GM12878 (cell line): ENCODE results near the gene GH2. TPM values are rescaled to one million over a fixed set of nuclear protein-coding genes. Genes with fewer than 3 reads are reported as not detected.

Experiments
- ATAC-seq: fragments of 200-7000 bp; cut with Tn5 transposase; 3 replicates; pipeline ENCODE4 v1.9.1; 2020; ENCODE audit warnings: mild to moderate bottlenecking, moderate library complexity
- BruUV-seq: library from RNA; stranded (reverse); fragments of 400-500 nt; replicated peaks from 2 replicates; lab custom pipeline; 2021; lab: Mats Ljungman, UMichigan
- CTCF ChIA-PET: fragments of 300-600 bp; sonication (Branson Sonifier 250); formaldehyde crosslinking; extraction: SDS; loops from one replicate; lab custom pipeline; 2021; ENCODE audit warnings: inconsistent platforms; lab: Yijun Ruan, JAX
- POLR2A ChIA-PET: fragments of 350-600 bp; formaldehyde crosslinking; extraction: SDS; loops from one replicate; lab custom pipeline; 2021; ENCODE audit warnings: inconsistent platforms; lab: Charles Lee
- RAD21 ChIA-PET: fragments of 300-600 bp; sonication (Branson Sonifier 250); formaldehyde crosslinking; loops from one replicate; lab custom pipeline; 2023; ENCODE audit warnings: antibody characterized with exemption; ENCODE audit not compliant: unreplicated experiment; lab: Charles Lee
- SMC1A ChIA-PET: fragments of 300-600 bp; sonication (Branson Sonifier 250); formaldehyde crosslinking; loops from one replicate; lab custom pipeline; 2023; ENCODE audit not compliant: unreplicated experiment, uncharacterized antibody; lab: Charles Lee
- DNase-seq: peaks from one replicate; pipeline ENCODE4 v3.0.0-alpha.2; 2011; ENCODE audit warnings: low read depth, low spot score
- FAIRE-seq: peaks from 3 replicates; lab custom pipeline; 2011; peaks lifted over from hg19 to GRCh38; lab: Jason Lieb, UNC
- H2AFZ ChIP-seq: 2 replicates; pipeline ENCODE4 v1.6.0; 2011; ENCODE audit warnings: low read depth, low read length, control low read depth; ENCODE audit not compliant: control insufficient read depth
- H3K27ac ChIP-seq: 2 replicates; pipeline ENCODE4 v1.5.1; 2011; ENCODE audit warnings: control low read depth; ENCODE audit not compliant: control insufficient read depth, insufficient read depth
- H3K27me3 ChIP-seq, 2 experiments: replicated peaks in 1 of 2; 2 replicates each; pipeline versions ENCODE4 v1.6.0 to v1.6.1; 2011; ENCODE audit warnings: low read length in 1 of 2; ENCODE audit not compliant: control insufficient read depth in 2 of 2, insufficient read depth in 2 of 2
- H3K36me3 ChIP-seq, 2 experiments: 2 replicates each; pipeline ENCODE4 v1.5.1; 2011; ENCODE audit warnings: low read length in 1 of 2; ENCODE audit not compliant: control insufficient read depth in 2 of 2, insufficient read depth in 2 of 2
- H3K4me1 ChIP-seq: 2 replicates; pipeline ENCODE4 v1.6.1; 2011; ENCODE audit warnings: mild to moderate bottlenecking, low read length, moderate library complexity, mixed read lengths; ENCODE audit not compliant: control insufficient read depth, insufficient read depth
- H3K4me2 ChIP-seq: 2 replicates; pipeline ENCODE4 v1.6.0; 2011; ENCODE audit warnings: control low read depth; ENCODE audit not compliant: control insufficient read depth, insufficient read depth
- H3K4me3 ChIP-seq: fragments of 200-600 bp; sonication (generic); 2 replicates; pipeline ENCODE4 v1.5.1; 2016
- H3K79me2 ChIP-seq: 2 replicates; pipeline ENCODE4 v1.6.0; 2011; ENCODE audit warnings: low read length; ENCODE audit not compliant: control insufficient read depth, insufficient read depth
- H3K9ac ChIP-seq: 2 replicates; pipeline ENCODE4 v1.8.0; 2011; ENCODE audit warnings: low read length, control low read depth, mixed read lengths; ENCODE audit not compliant: control insufficient read depth, insufficient read depth
- H3K9me3 ChIP-seq: replicated peaks from 3 replicates; pipeline ENCODE4 v1.5.1; 2011; ENCODE audit warnings: mild to moderate bottlenecking, low read length; ENCODE audit not compliant: control insufficient read depth, insufficient read depth
- H4K20me1 ChIP-seq: 2 replicates; pipeline ENCODE4 v1.6.0; 2011; ENCODE audit not compliant: control insufficient read depth, insufficient read depth
- EGR1 ChIP-seq, 2 experiments: IDR thresholded peaks; 1 replicate in 1 of 2; 2 replicates in 1 of 2; pipeline ENCODE4 v1.6.1; 2011 to 2012; ENCODE audit warnings: low read depth in 2 of 2, low read length in 2 of 2, borderline replicate concordance in 1 of 2, mild to moderate bottlenecking in 1 of 2, moderate library complexity in 1 of 2
- EZH2 ChIP-seq: IDR thresholded peaks from 2 replicates; pipeline ENCODE4 v1.6.1; 2012; ENCODE audit warnings: low read depth, mild to moderate bottlenecking, control low read depth, inconsistent platforms, low read length, borderline replicate concordance; ENCODE audit not compliant: control insufficient read depth
- KDM1A ChIP-seq: fragments of 200-600 bp; sonication (generic); IDR thresholded peaks from 2 replicates; pipeline ENCODE4 v1.6.1; 2016; ENCODE audit warnings: borderline replicate concordance
- RAD51 ChIP-seq: fragments of 450-650 bp; IDR thresholded peaks from 2 replicates; pipeline ENCODE4 v1.6.1; 2016; ENCODE audit warnings: moderate library complexity, mild to moderate bottlenecking, inconsistent platforms
- STAT1 ChIP-seq: fragments of 450-650 bp; conservative IDR thresholded peaks from 2 replicates; pipeline ENCODE4 v1.6.1; 2014; ENCODE audit warnings: antibody characterized with exemption, mild to moderate bottlenecking
- SUZ12 ChIP-seq: fragments of 200-600 bp; sonication (generic); IDR thresholded peaks from one replicate; pipeline ENCODE4 v1.6.1; 2018; ENCODE audit warnings: antibody characterized with exemption, mild to moderate bottlenecking; ENCODE audit not compliant: unreplicated experiment
- WGBS: methylation state at CpG from one replicate; pipeline ENCODE4 v1.1.6; 2016; ENCODE audit warnings: low lambda C conversion rate; ENCODE audit not compliant: insufficient replicate concordance, insufficient coverage; ENCODE audit errors: missing lambda C conversion rate; 5-methylcytosine and 5-hydroxymethylcytosine counted together
- in situ Hi-C: fragments of 300-500 bp; cut with MboI; formaldehyde crosslinking; loops from 9 replicates; pipeline ENCODE4 v1.14.3; 2018; ENCODE audit warnings: mixed read lengths
- intact Hi-C: fragments of 100-400 bp; cut with micrococcal nuclease; formaldehyde crosslinking; loops from one replicate; pipeline ENCODE4 v1.14.2; 2022; ENCODE audit not compliant: unreplicated experiment
- polyA plus RNA-seq, 11 experiments: library from polyadenylated mRNA; depleted of rRNA in 4 of 11; unstranded in 6 of 11; stranded (reverse) in 5 of 11; fragments of >200 nt; fragmentation: Nextera tagmentation in 4 of 11; fragmentation: Illumina TruSeq in 1 of 11; extraction: Ambion mirVana in 4 of 11; extraction: Trizol in 1 of 11; gene quantifications; 1 replicate in 1 of 11; 2 replicates in 10 of 11; pipeline versions ENCODE4 v1.2.1 to v1.2.3, GENCODE V29; 2011 to 2016; ENCODE audit warnings: inconsistent platforms in 2 of 11, missing spikeins in 2 of 11, low read depth in 1 of 11
- total RNA-seq, 4 experiments: library from RNA; depleted of rRNA in 3 of 4; stranded (reverse); fragments of >200 nt in 3 of 4; fragmentation: Illumina TruSeq in 1 of 4; extraction: Trizol in 1 of 4; gene quantifications; 2 replicates each; pipeline versions ENCODE4 v1.2.1 to v1.2.3, GENCODE V29; 2013 to 2021
- TF ChIP-seq, protein P1 (sequence below): fragments of 150-350 bp; IDR thresholded peaks from 2 replicates; pipeline ENCODE4 v1.6.1; 2014; ENCODE audit warnings: mild to moderate bottlenecking, low read depth, low read length

The GH2 gene
- total and polyA plus RNA-seq, 10 of the 15 experiments (the other 5 are each of a cell fraction or from before 2014, with no cell fraction given) = not detected

DNA sequence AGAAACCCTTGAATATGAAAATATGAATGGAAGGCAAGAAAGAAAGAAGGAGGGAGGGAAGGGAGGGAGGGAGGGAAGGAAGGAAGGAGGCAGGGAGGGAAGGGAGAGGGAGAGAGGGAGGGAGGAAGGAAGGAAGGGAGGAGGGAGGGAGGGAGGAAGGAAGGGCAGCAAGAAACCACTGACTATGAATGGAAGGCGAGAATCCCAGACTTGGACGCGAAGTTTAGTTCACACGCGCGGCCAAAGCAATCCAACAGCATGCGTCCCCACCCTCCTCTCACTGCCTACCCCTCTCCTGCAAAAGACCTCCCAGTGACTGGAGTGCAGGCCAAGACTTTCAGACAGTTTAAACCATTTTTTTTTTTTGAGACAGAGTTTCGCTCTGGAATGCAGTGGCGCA, 31.3 kb downstream of the GH2 start:
- H3K36me3 ChIP-seq = no peaks in the 10 kb centered on the region
- no peak for TF ChIP-seq RAD51
- TF ChIP-seq EZH2 = no peak
- no peak for TF ChIP-seq SUZ12
- no peak for TF ChIP-seq EGR1 (IDR thresholded peaks at IDR 0.05; ENCODE audit: borderline replicate concordance in 1 of 2, low read depth in 2 of 2, low read length in 2 of 2)
- no peak for TF ChIP-seq KDM1A
- no peak for TF ChIP-seq STAT1
- TF ChIP-seq, protein P1, sequence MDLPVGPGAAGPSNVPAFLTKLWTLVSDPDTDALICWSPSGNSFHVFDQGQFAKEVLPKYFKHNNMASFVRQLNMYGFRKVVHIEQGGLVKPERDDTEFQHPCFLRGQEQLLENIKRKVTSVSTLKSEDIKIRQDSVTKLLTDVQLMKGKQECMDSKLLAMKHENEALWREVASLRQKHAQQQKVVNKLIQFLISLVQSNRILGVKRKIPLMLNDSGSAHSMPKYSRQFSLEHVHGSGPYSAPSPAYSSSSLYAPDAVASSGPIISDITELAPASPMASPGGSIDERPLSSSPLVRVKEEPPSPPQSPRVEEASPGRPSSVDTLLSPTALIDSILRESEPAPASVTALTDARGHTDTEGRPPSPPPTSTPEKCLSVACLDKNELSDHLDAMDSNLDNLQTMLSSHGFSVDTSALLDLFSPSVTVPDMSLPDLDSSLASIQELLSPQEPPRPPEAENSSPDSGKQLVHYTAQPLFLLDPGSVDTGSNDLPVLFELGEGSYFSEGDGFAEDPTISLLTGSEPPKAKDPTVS = no peak
- no peak overlapping the region for H3K9ac ChIP-seq
- peaks cover 5% of the 10 kb centered on the region; the same call in 2 of the 3 replicates for H3K9me3 ChIP-seq
- ChIA-PET CTCF (interaction anchor here (1.3 to 1.7 kb wide), 2 partner anchors 9 to 443 kb away, joined by 3 to 5 read pairs; no protein-coding TSS in a partner anchor), RAD21 (no interaction called here), SMC1A (no interaction called here), POLR2A (no interaction called here)
- no peak overlapping the region for H3K27ac ChIP-seq
- H3K27me3 ChIP-seq = peaks cover 0 to 1% of the 10 kb centered on the region in 2 experiments; a peak in 1 of 4 replicates
- in situ Hi-C loops = no loop called here
- ATAC-seq = no peak
- no peak overlapping the region for H3K4me2 ChIP-seq
- H3K4me1 ChIP-seq = peaks cover 7% of the 10 kb centered on the region
- no peaks in the 10 kb centered on the region for H3K79me2 ChIP-seq
- no peak overlapping the region for H2AFZ ChIP-seq
- no peaks in the 10 kb centered on the region for H4K20me1 ChIP-seq
- no peak for FAIRE-seq
- BruUV-seq = no TSS peak
- intact Hi-C loops = no loop called here
- H3K4me3 ChIP-seq = no peak overlapping the region
- WGBS = 94% methylated on average over 9 of the region's 9 CpGs
- DNase-seq = no peak
